HepG2 (cell line): ENCODE data around the gene PDZD8. TPM values are rescaled to one million over a fixed set of nuclear protein-coding genes. Genes with fewer than 3 reads are reported as not detected.

Source experiments
- FOXO1 ChIP-seq: sonication (generic); formaldehyde crosslinking; IDR thresholded peaks from 2 replicates; pipeline ENCODE4 v1.4.0; 2020; ENCODE audit warnings: missing genetic modification reagents
- HCFC1 ChIP-seq: fragments of 150-350 bp; IDR thresholded peaks from 2 replicates; pipeline ENCODE4 v1.6.1; 2014; ENCODE audit warnings: low read depth, low read length
- HNRNPUL1 ChIP-seq: fragments of 200-400 bp; formaldehyde crosslinking; IDR thresholded peaks from 2 replicates; pipeline ENCODE4 v1.6.1; 2017; ENCODE audit warnings: low read depth, mild to moderate bottlenecking, low read length, moderate library complexity
- JUND ChIP-seq: sonication (generic); formaldehyde crosslinking; IDR thresholded peaks from 2 replicates; pipeline ENCODE4 v1.8.0; 2022; ENCODE audit warnings: mild to moderate bottlenecking, missing genetic modification reagents
- SOX13 ChIP-seq, 3 experiments: fragments of 450-650 bp in 1 of 3; sonication (generic) in 1 of 3; formaldehyde crosslinking in 1 of 3; IDR thresholded peaks in 2 of 3; conservative IDR thresholded peaks in 1 of 3; 2 replicates each; pipeline versions ENCODE4 v1.5.0 to v1.6.1; 2016 to 2020; ENCODE audit warnings: antibody characterized with exemption in 1 of 3, mild to moderate bottlenecking in 1 of 3, missing compliant biosample characterization in 1 of 3, missing genetic modification reagents in 1 of 3, moderate library complexity in 1 of 3
- ZBTB4 ChIP-seq: sonication (generic); formaldehyde crosslinking; IDR thresholded peaks from 2 replicates; pipeline ENCODE4 v1.4.0; 2020; ENCODE audit warnings: missing genetic modification reagents, mild to moderate bottlenecking, borderline replicate concordance
- ZNF205 ChIP-seq: IDR thresholded peaks from 2 replicates; pipeline ENCODE4 v1.6.1; 2018; ENCODE audit warnings: missing biosample characterization, missing genetic modification reagents
- ZNF253 ChIP-seq: sonication (generic); formaldehyde crosslinking; IDR thresholded peaks from 2 replicates; pipeline ENCODE4 v1.8.0; 2022; ENCODE audit warnings: mild to moderate bottlenecking, missing genetic modification reagents, borderline replicate concordance
- ZNF674 ChIP-seq: sonication (generic); formaldehyde crosslinking; IDR thresholded peaks from 2 replicates; pipeline ENCODE4 v1.5.0; 2020; ENCODE audit warnings: low read depth, mild to moderate bottlenecking, missing genetic modification reagents
- ZNF800 ChIP-seq: sonication (generic); formaldehyde crosslinking; IDR thresholded peaks from 2 replicates; pipeline ENCODE4 v1.4.0; 2020; ENCODE audit warnings: missing genetic modification reagents
- ZNF883 ChIP-seq: sonication (generic); formaldehyde crosslinking; IDR thresholded peaks from 2 replicates; pipeline ENCODE4 v1.5.1; 2020; ENCODE audit warnings: mild to moderate bottlenecking, missing genetic modification reagents; ENCODE audit errors: not compliant biosample characterization
- polyA plus RNA-seq, 8 experiments: library from polyadenylated mRNA; depleted of rRNA in 3 of 8; stranded (reverse) in 7 of 8; unstranded in 1 of 8; fragments of >200 nt; fragmentation: Illumina TruSeq in 4 of 8; extraction: Trizol in 4 of 8; gene quantifications; 2 replicates each; pipeline versions ENCODE4 v1.2.1 to v1.2.3, GENCODE V29; 2011 to 2016; ENCODE audit warnings: low read depth in 4 of 8, missing spikeins in 1 of 8, mixed read lengths in 1 of 8; ENCODE audit not compliant: insufficient read depth in 1 of 8
- total RNA-seq, 5 experiments: library from RNA; depleted of rRNA; stranded (reverse); fragments of >200 nt; fragmentation: Illumina TruSeq; extraction: Trizol; gene quantifications; 2 replicates each; pipeline ENCODE4 v1.2.3, GENCODE V29; 2016; ENCODE audit warnings: low read depth in 1 of 5
- TF ChIP-seq, protein P1 (sequence below): sonication (generic); formaldehyde crosslinking; IDR thresholded peaks from 2 replicates; pipeline ENCODE4 v1.4.0; 2020; ENCODE audit warnings: missing genetic modification reagents
- TF ChIP-seq, protein P2 (sequence below): sonication (generic); formaldehyde crosslinking; IDR thresholded peaks from 2 replicates; pipeline ENCODE4 v1.5.0; 2020; ENCODE audit warnings: mild to moderate bottlenecking, missing genetic modification reagents
- TF ChIP-seq, protein P3 (sequence below): sonication (generic); formaldehyde crosslinking; IDR thresholded peaks from 2 replicates; pipeline ENCODE4 v1.4.0; 2020; ENCODE audit warnings: missing genetic modification reagents, borderline replicate concordance

The PDZD8 gene
- total and polyA plus RNA-seq, 2 of the 13 experiments (the other 11 are each of a cell fraction or from before 2014, with no cell fraction given): 11.2 to 32.0 TPM

- TF ChIP-seq ZNF253 (CRISPR knock-in tag) (no peak), ZNF205 (CRISPR knock-in tag) (no peak), HCFC1 (no peak), SOX13 (IDR thresholded peaks at IDR 0.05) (peak; percentile 16; the same call in 1 of the 2 replicates), SOX13 (CRISPR knock-in tag; conservative IDR thresholded peaks at IDR 0.05 in 1 of 2, IDR thresholded peaks at IDR 0.05 in 1 of 2) (peak in 1 of 2 experiments; percentile 84; a peak in 2 of 4 replicates), ZNF800 (CRISPR knock-in tag) (no peak), ZBTB4 (CRISPR knock-in tag) (no peak), JUND (CRISPR knock-in tag) (no peak), ZNF674 (CRISPR knock-in tag) (no peak), HNRNPUL1 (peak; percentile 97), ZNF883 (CRISPR knock-in tag) (no peak), FOXO1 (CRISPR knock-in tag) (no peak; the same call in 1 of the 2 replicates)
- TF ChIP-seq, protein P1, sequence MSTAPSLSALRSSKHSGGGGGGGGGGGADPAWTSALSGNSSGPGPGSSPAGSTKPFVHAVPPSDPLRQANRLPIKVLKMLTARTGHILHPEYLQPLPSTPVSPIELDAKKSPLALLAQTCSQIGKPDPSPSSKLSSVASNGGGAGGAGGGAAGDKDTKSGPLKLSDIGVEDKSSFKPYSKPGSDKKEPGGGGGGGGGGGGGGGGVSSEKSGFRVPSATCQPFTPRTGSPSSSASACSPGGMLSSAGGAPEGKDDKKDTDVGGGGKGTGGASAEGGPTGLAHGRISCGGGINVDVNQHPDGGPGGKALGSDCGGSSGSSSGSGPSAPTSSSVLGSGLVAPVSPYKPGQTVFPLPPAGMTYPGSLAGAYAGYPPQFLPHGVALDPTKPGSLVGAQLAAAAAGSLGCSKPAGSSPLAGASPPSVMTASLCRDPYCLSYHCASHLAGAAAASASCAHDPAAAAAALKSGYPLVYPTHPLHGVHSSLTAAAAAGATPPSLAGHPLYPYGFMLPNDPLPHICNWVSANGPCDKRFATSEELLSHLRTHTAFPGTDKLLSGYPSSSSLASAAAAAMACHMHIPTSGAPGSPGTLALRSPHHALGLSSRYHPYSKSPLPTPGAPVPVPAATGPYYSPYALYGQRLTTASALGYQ (CRISPR knock-in tag): no peak; the same call in 1 of the 2 replicates
- TF ChIP-seq, protein P2, sequence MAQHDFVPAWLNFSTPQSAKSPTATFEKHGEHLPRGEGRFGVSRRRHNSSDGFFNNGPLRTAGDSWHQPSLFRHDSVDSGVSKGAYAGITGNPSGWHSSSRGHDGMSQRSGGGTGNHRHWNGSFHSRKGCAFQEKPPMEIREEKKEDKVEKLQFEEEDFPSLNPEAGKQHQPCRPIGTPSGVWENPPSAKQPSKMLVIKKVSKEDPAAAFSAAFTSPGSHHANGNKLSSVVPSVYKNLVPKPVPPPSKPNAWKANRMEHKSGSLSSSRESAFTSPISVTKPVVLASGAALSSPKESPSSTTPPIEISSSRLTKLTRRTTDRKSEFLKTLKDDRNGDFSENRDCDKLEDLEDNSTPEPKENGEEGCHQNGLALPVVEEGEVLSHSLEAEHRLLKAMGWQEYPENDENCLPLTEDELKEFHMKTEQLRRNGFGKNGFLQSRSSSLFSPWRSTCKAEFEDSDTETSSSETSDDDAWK (CRISPR knock-in tag): no peak
- TF ChIP-seq, protein P3, sequence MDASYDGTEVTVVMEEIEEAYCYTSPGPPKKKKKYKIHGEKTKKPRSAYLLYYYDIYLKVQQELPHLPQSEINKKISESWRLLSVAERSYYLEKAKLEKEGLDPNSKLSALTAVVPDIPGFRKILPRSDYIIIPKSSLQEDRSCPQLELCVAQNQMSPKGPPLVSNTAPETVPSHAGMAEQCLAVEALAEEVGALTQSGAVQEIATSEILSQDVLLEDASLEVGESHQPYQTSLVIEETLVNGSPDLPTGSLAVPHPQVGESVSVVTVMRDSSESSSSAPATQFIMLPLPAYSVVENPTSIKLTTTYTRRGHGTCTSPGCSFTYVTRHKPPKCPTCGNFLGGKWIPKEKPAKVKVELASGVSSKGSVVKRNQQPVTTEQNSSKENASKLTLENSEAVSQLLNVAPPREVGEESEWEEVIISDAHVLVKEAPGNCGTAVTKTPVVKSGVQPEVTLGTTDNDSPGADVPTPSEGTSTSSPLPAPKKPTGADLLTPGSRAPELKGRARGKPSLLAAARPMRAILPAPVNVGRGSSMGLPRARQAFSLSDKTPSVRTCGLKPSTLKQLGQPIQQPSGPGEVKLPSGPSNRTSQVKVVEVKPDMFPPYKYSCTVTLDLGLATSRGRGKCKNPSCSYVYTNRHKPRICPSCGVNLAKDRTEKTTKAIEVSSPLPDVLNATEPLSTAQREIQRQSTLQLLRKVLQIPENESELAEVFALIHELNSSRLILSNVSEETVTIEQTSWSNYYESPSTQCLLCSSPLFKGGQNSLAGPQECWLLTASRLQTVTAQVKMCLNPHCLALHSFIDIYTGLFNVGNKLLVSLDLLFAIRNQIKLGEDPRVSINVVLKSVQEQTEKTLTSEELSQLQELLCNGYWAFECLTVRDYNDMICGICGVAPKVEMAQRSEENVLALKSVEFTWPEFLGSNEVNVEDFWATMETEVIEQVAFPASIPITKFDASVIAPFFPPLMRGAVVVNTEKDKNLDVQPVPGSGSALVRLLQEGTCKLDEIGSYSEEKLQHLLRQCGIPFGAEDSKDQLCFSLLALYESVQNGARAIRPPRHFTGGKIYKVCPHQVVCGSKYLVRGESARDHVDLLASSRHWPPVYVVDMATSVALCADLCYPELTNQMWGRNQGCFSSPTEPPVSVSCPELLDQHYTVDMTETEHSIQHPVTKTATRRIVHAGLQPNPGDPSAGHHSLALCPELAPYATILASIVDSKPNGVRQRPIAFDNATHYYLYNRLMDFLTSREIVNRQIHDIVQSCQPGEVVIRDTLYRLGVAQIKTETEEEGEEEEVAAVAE (CRISPR knock-in tag): no peak
Observed at GRCh38 chr10:117360994-117361667, 14.1 kb downstream of the PDZD8 start (continued).
